Fibroblast of pulmonary artery (primary cell): Measurements from ENCODE around the gene SLC5A8.

Experiments used
- DNase-seq: peaks from one replicate; pipeline ENCODE4 v3.0.0-alpha.2; 2010; ENCODE audit warnings: low read depth
- H3K4me3 ChIP-seq: replicated peaks from 2 replicates; pipeline ENCODE4 v1.5.1; 2011; ENCODE audit warnings: low read depth, mild to moderate bottlenecking, control low read depth, low read length, moderate library complexity
- TF ChIP-seq, protein P1 (sequence below): IDR thresholded peaks from 2 replicates; pipeline ENCODE4 v1.5.1; 2011; ENCODE audit warnings: mild to moderate bottlenecking, control low read depth, low read length, inconsistent platforms; ENCODE audit errors: missing control alignments

Gene SLC5A8

DNA sequence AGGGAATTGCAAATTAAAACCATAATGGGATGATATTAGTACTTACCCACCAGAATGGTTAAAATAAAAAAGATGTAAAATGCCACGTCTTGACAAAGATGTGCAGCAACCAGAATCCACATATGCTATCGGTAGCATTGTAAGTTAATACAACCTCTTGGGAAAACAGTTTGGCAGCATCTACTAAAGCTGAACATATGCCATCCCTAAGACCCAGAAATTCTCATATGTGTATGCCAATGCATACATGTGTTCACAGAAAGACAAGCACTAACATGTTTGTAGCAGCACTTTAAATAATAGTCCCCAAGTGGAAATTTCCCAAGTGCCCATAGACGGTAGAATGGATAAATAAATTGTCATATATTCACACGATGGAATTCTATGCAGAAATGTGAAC, 28.3 kb upstream of the SLC5A8 start:
- DNase-seq, result no peak
- H3K4me3 ChIP-seq, result no peak overlapping the region
- TF ChIP-seq, protein P1, sequence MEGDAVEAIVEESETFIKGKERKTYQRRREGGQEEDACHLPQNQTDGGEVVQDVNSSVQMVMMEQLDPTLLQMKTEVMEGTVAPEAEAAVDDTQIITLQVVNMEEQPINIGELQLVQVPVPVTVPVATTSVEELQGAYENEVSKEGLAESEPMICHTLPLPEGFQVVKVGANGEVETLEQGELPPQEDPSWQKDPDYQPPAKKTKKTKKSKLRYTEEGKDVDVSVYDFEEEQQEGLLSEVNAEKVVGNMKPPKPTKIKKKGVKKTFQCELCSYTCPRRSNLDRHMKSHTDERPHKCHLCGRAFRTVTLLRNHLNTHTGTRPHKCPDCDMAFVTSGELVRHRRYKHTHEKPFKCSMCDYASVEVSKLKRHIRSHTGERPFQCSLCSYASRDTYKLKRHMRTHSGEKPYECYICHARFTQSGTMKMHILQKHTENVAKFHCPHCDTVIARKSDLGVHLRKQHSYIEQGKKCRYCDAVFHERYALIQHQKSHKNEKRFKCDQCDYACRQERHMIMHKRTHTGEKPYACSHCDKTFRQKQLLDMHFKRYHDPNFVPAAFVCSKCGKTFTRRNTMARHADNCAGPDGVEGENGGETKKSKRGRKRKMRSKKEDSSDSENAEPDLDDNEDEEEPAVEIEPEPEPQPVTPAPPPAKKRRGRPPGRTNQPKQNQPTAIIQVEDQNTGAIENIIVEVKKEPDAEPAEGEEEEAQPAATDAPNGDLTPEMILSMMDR, result no peak

GRCh38 chr12:101235686-101236085, 25.6 kb upstream of the SLC5A8 start:
- no peak overlapping the region for H3K4me3 ChIP-seq
- TF ChIP-seq, protein P1, result no peak
- no peak for DNase-seq

GRCh38 chr12:101231636-101232035, 21.6 kb upstream of the SLC5A8 start:
- H3K4me3 ChIP-seq, result no peak overlapping the region
- TF ChIP-seq, protein P1, result no peak
- DNase-seq, result no peak

DNA sequence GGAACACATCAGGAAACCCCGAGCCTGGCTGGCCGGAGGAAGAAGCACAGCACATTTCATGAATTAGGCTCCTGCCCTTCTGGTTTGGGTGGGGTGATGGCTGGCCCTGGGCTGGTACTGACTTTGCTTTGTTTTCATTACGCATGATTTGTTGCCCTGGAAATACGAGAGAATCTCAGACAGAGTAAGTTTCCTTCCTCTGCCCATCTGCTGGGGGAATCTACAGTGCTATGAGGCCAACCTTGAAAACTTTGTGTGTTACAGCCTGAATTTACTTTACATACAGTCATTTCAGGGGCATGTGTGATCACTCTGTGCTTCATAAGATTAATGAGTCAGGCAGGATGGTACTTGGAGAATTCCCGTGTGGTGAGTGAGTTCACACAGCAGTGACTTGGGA, 20.5 kb upstream of the SLC5A8 start:
- TF ChIP-seq, protein P1, result no peak
- no peak overlapping the region for H3K4me3 ChIP-seq
- peak; percentile 16 for DNase-seq

- no peak overlapping the region for H3K4me3 ChIP-seq
- DNase-seq, result no peak
Observed at GRCh38 chr12:101229841-101230241, 19.8 kb upstream of the SLC5A8 start.

GRCh38 chr12:101221301-101221700, 11.3 kb upstream of the SLC5A8 start:
- TF ChIP-seq, protein P1, result no peak
- DNase-seq, result no peak
- H3K4me3 ChIP-seq, result no peak overlapping the region

More at GRCh38 chr12:101229841-101230241, 19.8 kb upstream of the SLC5A8 start:
- TF ChIP-seq, protein P1, result no peak

DNA sequence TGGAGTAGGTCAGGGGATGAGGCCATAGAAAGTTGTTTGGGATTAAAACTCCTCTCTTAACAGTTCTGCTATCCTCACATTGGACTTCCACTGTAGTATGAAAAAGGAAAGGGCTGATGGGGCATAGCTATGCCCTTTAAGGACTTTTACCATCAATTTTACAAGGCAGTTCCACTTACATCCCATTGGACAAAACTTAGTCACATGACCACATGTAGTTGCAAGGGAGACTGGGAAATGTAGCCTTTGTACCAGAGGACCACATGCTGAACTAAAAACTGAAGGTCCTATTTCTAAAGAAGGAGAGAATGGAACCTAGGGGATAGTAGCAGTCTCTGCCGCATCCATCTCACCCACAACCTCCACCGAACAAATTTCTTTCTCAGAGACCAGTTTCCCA, 6.8 kb upstream of the SLC5A8 start:
- TF ChIP-seq, protein P1, result no peak
- DNase-seq, result no peak
- H3K4me3 ChIP-seq, result no peak overlapping the region
